Effector memory CD8-positive, alpha-beta T cell (primary cell): ENCODE measurements around the gene USB1.

Source experiments
- ATAC-seq: fragments of 150-1000 bp; cut with Tn5 transposase; replicated peaks from 2 replicates; pipeline ENCODE4 v1.10.0; 2021; ENCODE audit warnings: mild to moderate bottlenecking, moderate library complexity
- DNase-seq, 3 experiments: peaks; one replicate each; pipeline ENCODE4 v3.0.0; 2021
- H3K27ac Mint-ChIP-seq, 2 donors: one replicate each; pipeline ENCODE4 v1.8.0; 2022; ENCODE audit warnings: mild to moderate bottlenecking in 2 of 2, mixed read lengths in 2 of 2, moderate library complexity in 2 of 2
- H3K27me3 Mint-ChIP-seq, 2 donors: one replicate each; pipeline ENCODE4 v1.8.0; 2022; ENCODE audit warnings: mixed read lengths in 2 of 2
- H3K36me3 Mint-ChIP-seq: one replicate; pipeline ENCODE4 v1.8.0; 2022; ENCODE audit warnings: mild to moderate bottlenecking, moderate library complexity, mixed read lengths; ENCODE audit not compliant: insufficient read depth
- H3K4me1 Mint-ChIP-seq, 2 donors: one replicate each; pipeline ENCODE4 v1.8.0; 2022; ENCODE audit warnings: low read depth in 2 of 2, mixed read lengths in 2 of 2
- H3K4me3 Mint-ChIP-seq, 2 donors: one replicate each; pipeline ENCODE4 v1.8.0; 2022; ENCODE audit warnings: mild to moderate bottlenecking in 2 of 2, mixed read lengths in 2 of 2, moderate library complexity in 2 of 2
- H3K9me3 Mint-ChIP-seq, 2 donors: one replicate each; pipeline ENCODE4 v1.8.0; 2022; ENCODE audit warnings: mixed read lengths in 2 of 2

The USB1 gene

GRCh38 chr16:57961538-57961937 lies 39.7 kb upstream of the USB1 start:
- Mint-ChIP-seq H3K4me3 (no peak overlapping the region), H3K4me1 (peaks cover 0 to 5% of the 10 kb centered on the region in 2 donors), H3K36me3 (no peaks in the 10 kb centered on the region), H3K27ac (no peak overlapping the region), H3K9me3 (no peaks in the 10 kb centered on the region), H3K27me3 (peaks cover 10% of the 10 kb centered on the region in 2 donors)
- DNase-seq = no peak
- ATAC-seq = no peak

GRCh38 chr16:57962046-57962445 lies 39.2 kb upstream of the USB1 start:
- H3K4me3 Mint-ChIP-seq = no peak overlapping the region

GRCh38 chr16:57962756-57963155 lies 38.5 kb upstream of the USB1 start:
- ATAC-seq (no peak), DNase-seq (no peak)
- Mint-ChIP-seq H3K27ac (peak overlapping the region in 1 of 2 donors; percentile 57), H3K27me3 (peaks cover 10% of the 10 kb centered on the region in 2 donors), H3K4me3 (no peak overlapping the region), H3K36me3 (no peaks in the 10 kb centered on the region), H3K9me3 (no peaks in the 10 kb centered on the region), H3K4me1 (peaks cover 0 to 5% of the 10 kb centered on the region in 2 donors)

More at GRCh38 chr16:57962046-57962445, 39.2 kb upstream of the USB1 start:
- Mint-ChIP-seq H3K27me3 (peaks cover 10% of the 10 kb centered on the region in 2 donors), H3K36me3 (no peaks in the 10 kb centered on the region), H3K4me1 (peaks cover 0 to 5% of the 10 kb centered on the region in 2 donors), H3K27ac (no peak overlapping the region), H3K9me3 (no peaks in the 10 kb centered on the region)
- DNase-seq (no peak), ATAC-seq (no peak)

GRCh38 chr16:57964157-57964700 lies 37.0 kb upstream of the USB1 start:
- Mint-ChIP-seq H3K27me3 (peaks cover 5 to 7% of the 10 kb centered on the region in 2 donors), H3K4me1 (peaks cover 0 to 5% of the 10 kb centered on the region in 2 donors), H3K27ac (peak overlapping the region in 1 of 2 donors; percentile 73), H3K36me3 (no peaks in the 10 kb centered on the region), H3K4me3 (no peak overlapping the region), H3K9me3 (no peaks in the 10 kb centered on the region)
- DNase-seq (no peak), ATAC-seq (no peak)

GRCh38 chr16:57966204-57966771 lies 34.9 kb upstream of the USB1 start:
- H3K27me3 Mint-ChIP-seq = peaks cover 0 to 15% of the 10 kb centered on the region in 2 donors
- peaks cover 0 to 5% of the 10 kb centered on the region in 2 donors for H3K4me1 Mint-ChIP-seq
- no peak overlapping the region for H3K27ac Mint-ChIP-seq
- ATAC-seq (no peak), DNase-seq (no peak)
- H3K4me3 Mint-ChIP-seq = no peak overlapping the region
- H3K36me3 Mint-ChIP-seq = no peaks in the 10 kb centered on the region
- no peaks in the 10 kb centered on the region for H3K9me3 Mint-ChIP-seq

GRCh38 chr16:57966986-57967385 lies 34.2 kb upstream of the USB1 start:
- no peaks in the 10 kb centered on the region for H3K36me3 Mint-ChIP-seq
- ATAC-seq = no peak
- H3K27ac Mint-ChIP-seq = no peak overlapping the region
- H3K4me1 Mint-ChIP-seq = peaks cover 0 to 5% of the 10 kb centered on the region in 2 donors
- no peaks in the 10 kb centered on the region for H3K9me3 Mint-ChIP-seq
- DNase-seq = no peak
- H3K4me3 Mint-ChIP-seq = no peak overlapping the region
- peaks cover 0 to 22% of the 10 kb centered on the region in 2 donors for H3K27me3 Mint-ChIP-seq

- no peaks in the 10 kb centered on the region for H3K36me3 Mint-ChIP-seq
- H3K9me3 Mint-ChIP-seq = no peaks in the 10 kb centered on the region
- peaks cover 0 to 30% of the 10 kb centered on the region in 2 donors for H3K27me3 Mint-ChIP-seq
- no peak overlapping the region for H3K4me3 Mint-ChIP-seq
- no peak overlapping the region for H3K27ac Mint-ChIP-seq
- DNase-seq (no peak), ATAC-seq (no peak)
- H3K4me1 Mint-ChIP-seq = peaks cover 0 to 5% of the 10 kb centered on the region in 2 donors
These were observed 33.3 kb upstream of the USB1 start for GRCh38 chr16:57967916-57968315.

GRCh38 chr16:57969451-57970123 lies 31.6 kb upstream of the USB1 start:
- Mint-ChIP-seq H3K9me3 (no peaks in the 10 kb centered on the region), H3K36me3 (no peaks in the 10 kb centered on the region), H3K27ac (no peak overlapping the region), H3K27me3 (peaks cover 0 to 39% of the 10 kb centered on the region in 2 donors), H3K4me1 (peaks cover 0 to 2% of the 10 kb centered on the region in 2 donors), H3K4me3 (no peak overlapping the region)
- no peak for ATAC-seq
- no peak for DNase-seq

GRCh38 chr16:57970319-57970718 lies 30.9 kb upstream of the USB1 start:
- ATAC-seq (no peak), DNase-seq (no peak)
- Mint-ChIP-seq H3K27ac (no peak overlapping the region), H3K4me1 (peaks cover 0 to 2% of the 10 kb centered on the region in 2 donors), H3K27me3 (peaks cover 0 to 39% of the 10 kb centered on the region in 2 donors), H3K9me3 (no peaks in the 10 kb centered on the region), H3K4me3 (no peak overlapping the region), H3K36me3 (no peaks in the 10 kb centered on the region)

- no peaks in the 10 kb centered on the region for H3K36me3 Mint-ChIP-seq
- H3K4me3 Mint-ChIP-seq = no peak within 1 kb of the TSS
- H3K9me3 Mint-ChIP-seq = no peaks in the 10 kb centered on the region
- H3K4me1 Mint-ChIP-seq = peaks cover 0 to 2% of the 10 kb centered on the region in 2 donors
- ATAC-seq (no peak), DNase-seq (no peak)
- H3K27ac Mint-ChIP-seq = peak within 1 kb of the TSS in 1 of 2 donors; percentile 42
- peaks cover 0 to 39% of the 10 kb centered on the region in 2 donors for H3K27me3 Mint-ChIP-seq
These were observed 30.2 kb upstream of the USB1 start, which contains the start of gene CNGB1 for GRCh38 chr16:57970970-57971369. Gene CNGB1, minus strand, starts transcription at chr16:57971128. Its CDS starts 3,842 bp downstream, at chr16:57967286.

- H3K4me3 Mint-ChIP-seq = no peak overlapping the region
- H3K27me3 Mint-ChIP-seq = peaks cover 0 to 39% of the 10 kb centered on the region in 2 donors
- H3K27ac Mint-ChIP-seq = peak overlapping the region in 1 of 2 donors; percentile 42
- H3K9me3 Mint-ChIP-seq = no peaks in the 10 kb centered on the region
- H3K36me3 Mint-ChIP-seq = no peaks in the 10 kb centered on the region
- DNase-seq (no peak), ATAC-seq (no peak)
- no peaks in the 10 kb centered on the region for H3K4me1 Mint-ChIP-seq
These were observed 29.4 kb upstream of the USB1 start for GRCh38 chr16:57971848-57972247.

- Mint-ChIP-seq H3K4me3 (no peak overlapping the region), H3K27me3 (peaks cover 0 to 39% of the 10 kb centered on the region in 2 donors), H3K36me3 (no peaks in the 10 kb centered on the region), H3K4me1 (no peaks in the 10 kb centered on the region), H3K27ac (no peak overlapping the region), H3K9me3 (no peaks in the 10 kb centered on the region)
- no peak for DNase-seq
- ATAC-seq = no peak
These were observed 28.9 kb upstream of the USB1 start for GRCh38 chr16:57972306-57972705.

- no peaks in the 10 kb centered on the region for H3K36me3 Mint-ChIP-seq
- H3K4me3 Mint-ChIP-seq = no peak overlapping the region
These were observed 24.8 kb upstream of the USB1 start for GRCh38 chr16:57976331-57976796.

More at GRCh38 chr16:57976331-57976796, 24.8 kb upstream of the USB1 start:
- no peak for DNase-seq
- H3K4me1 Mint-ChIP-seq = no peaks in the 10 kb centered on the region
- no peaks in the 10 kb centered on the region for H3K9me3 Mint-ChIP-seq
- no peak overlapping the region for H3K27ac Mint-ChIP-seq
- ATAC-seq = no peak
- H3K27me3 Mint-ChIP-seq = peaks cover 0 to 24% of the 10 kb centered on the region in 2 donors
